CD4-positive, alpha-beta T cell treated with Interleukin-1 beta for 1 hour (primary cell): ENCODE results near the gene ZNF513.
"Not testable (repeated sequence)": the region's sequence is repeated elsewhere in the genome, so short reads cannot be mapped to it uniquely, and the experiment has no call there.

Experiments
- DNase-seq, 2 donors: peaks; one replicate each; pipeline ENCODE4 v3.0.0-alpha.2; 2020 to 2022

The ZNF513 gene

DNA sequence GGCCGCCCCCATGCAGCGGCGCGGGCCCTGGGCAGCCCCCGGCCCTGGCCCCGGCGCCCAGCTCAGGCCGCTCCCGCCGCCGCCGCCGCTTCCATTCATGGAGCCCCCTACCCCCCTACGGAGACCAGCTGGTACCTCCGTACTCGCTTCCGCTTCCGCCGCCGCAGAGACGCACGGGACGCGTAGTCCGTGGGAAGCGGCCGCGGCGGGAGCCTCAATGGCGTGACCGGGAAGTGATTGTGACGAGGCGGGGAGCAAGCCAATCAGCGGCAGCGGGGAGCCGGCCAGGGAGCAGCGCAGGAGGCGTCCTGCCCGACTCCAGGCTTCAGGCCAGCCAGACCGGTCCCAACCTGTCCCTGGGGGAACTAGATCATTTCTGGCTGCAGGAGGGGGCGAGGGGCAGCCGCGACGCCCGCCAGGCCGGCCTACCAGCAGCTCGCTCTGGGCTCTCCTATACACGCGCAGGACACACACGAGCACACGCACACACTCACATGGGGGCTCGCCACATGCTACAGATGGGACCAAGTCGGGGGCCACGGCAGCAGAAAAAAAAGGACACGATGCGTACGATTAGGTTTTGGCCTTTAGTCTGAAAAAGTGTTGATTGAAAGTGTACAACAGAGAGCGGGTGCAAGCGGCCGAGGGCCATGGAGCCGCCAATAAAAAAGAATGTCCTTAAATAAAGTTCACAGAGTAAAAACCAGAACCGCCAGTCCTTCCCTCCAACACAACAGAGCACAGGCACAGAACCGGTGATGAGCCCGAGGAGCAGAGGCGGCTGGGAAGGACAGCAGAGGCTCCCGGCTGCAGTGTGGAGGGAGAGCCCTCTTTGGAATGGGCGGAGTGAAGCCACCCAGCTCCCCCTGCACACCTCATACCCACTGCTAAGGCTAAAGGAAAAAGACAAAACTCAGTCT is at the start of gene ZNF513:
Gene ZNF513, minus strand, starts transcription at position 109 of the 920 bp plus-strand sequence. CDS start 208 bp downstream, outside the sequence.
- peak; percentile 90 to 91 for DNase-seq

DNA sequence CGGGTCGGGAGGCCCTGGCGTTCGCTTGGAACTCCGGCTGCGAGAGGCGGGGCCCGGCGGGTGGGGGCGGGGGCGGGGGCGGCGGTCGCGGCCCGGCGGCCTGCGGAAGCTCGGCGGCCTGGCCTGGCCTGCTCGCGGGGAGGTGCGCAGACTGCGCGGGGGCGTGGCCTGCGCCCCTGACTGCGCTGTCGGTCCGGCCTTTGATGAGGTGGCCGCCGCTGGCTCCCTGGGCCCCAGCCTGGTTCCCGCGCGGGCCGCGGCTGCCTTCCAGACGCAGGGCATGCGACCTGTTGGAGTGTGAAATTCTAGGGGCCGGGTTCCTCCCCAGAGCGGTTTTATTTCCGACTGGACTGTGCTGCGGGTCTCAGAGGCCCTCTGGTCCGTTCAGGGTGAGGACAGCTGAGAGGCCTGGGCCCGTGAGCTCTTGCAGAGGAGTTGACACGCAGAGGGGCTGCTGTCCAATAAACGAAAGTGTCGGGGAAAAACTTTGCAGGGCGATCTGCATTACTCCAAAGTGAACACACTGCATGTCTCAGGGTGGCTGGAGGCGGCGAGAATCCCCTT is 48.5 kb upstream of the ZNF513 start:
- DNase-seq: peak; percentile 80 to 84

DNA sequence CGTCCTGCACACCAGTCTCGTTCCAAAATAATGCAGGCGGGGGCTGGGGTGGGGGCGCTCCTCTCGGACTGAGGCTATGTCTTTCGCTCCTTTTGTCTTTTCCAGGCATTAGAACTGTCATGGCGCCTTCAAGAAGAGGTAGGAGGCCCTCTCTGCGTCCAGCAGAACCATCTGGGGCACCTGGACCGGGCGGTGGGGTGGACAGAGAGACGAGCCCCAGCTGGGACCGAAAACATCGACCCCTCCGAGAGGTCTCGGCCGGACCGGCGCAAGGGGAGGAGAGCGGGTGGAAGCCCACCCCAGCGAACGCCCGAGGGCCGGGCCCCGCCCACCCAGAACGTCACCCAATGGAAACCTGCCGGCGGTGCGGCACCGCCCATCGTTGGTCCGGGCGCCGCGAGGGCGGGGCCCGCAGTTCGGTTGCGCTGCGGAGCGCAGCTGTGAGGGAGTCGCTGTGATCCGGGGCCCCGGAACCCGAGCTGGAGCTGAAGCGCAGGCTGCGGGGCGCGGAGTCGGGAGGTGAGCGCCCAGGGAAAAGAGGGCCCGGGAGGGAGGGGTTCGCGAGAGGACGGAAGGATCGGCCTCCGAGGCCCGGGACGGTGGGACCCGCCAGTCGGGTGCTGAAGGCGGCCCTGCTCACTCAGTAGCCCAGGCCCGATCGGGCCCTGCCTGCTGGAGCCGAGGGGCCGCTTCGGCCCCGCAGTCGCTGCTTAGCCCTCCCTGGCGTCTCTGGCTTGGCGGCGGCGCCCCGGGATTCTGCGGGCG is 47.9 kb upstream of the ZNF513 start, which contains the start of gene NRBP1:
Gene NRBP1, plus strand, starts transcription at position 419 of the 765 bp plus-strand sequence. CDS start 4,643 bp downstream, outside the sequence.
- peak; percentile 86 to 90 for DNase-seq

DNA sequence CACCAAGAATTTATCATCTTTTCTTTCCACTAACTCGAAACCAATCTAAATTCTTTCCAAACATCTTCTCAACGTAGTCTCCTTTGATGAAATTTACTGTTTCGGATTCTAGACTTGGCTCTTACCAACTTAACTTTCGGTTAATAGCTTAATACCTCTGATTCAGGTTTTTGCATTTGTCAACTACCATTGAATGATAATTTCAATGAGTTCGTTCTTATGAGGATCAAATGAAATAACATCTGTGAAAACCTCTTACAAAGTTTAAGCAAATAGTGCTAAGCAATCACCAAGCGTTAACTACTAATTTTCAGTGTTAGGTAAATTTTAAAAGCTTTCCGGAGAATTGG is 47.3 kb upstream of the ZNF513 start:
- DNase-seq: no peak

DNA sequence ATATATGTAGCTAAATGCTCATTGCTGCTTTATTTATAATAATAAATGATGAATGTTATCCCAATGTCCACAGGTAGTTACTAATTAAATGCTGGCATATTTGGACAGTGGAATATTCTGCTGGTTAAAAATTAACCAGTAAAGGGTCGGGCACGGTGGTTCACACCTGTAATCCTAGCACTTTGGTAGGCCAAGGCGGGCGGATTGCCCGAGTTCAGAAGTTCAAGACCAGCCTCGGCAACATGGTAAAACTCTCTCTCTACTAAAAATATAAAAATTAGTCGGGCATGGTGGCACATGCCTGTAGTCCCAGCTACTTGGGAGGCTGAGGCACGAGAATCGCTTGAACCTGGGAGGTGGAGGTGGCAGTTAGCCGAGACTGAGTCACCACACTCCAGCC is 44.5 kb upstream of the ZNF513 start:
- not testable (repeated sequence) for DNase-seq

GRCh38 chr2:27422958-27423357 is 42.4 kb upstream of the ZNF513 start:
- DNase-seq: no peak

DNA sequence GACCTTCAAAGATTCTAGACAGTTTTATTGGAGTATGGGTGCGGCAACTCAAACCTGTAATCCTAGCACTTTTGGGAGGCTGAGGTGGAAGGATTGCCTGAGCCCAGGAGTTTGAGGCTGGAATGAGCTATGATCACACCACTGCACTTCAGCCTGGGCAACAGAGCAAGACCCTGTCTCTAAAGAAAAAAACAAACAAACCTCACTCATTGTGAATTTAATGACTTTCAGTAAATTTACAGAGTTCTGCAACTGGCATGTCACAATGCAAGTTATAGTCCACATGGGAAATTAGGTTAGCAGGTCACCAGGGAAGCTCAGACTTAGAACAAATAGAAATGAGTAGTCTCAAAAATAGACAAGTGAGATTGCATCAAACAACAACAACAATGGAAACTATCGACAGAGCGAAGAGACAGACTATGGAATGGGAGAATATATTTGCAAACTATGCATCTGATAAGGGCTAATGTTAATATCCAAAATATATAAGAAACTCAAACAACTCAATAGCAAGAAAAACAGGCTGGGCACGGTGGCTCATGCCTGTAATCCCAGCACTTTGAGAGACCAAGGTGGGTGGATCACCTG is 41.2 kb upstream of the ZNF513 start:
- DNase-seq: no peak

DNA sequence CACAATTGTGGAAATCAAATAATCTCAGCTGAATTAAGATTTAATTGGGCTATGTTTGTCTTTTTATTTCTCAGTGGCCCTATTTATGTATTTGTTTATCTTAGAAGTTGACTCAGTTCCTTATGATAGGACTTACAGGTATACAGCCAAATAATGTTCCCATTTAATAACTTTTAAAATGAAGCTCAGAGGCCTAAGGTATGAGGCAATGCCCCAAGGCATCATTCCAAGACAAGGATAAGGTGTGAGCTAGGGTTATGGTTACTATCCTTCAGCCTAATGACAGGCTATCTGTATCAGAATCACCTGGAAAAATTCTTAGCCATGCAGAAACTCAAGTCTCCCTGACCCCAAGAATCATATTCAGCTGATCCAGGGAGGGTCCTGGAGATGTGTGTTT is 40.5 kb upstream of the ZNF513 start:
- DNase-seq: no peak

DNA sequence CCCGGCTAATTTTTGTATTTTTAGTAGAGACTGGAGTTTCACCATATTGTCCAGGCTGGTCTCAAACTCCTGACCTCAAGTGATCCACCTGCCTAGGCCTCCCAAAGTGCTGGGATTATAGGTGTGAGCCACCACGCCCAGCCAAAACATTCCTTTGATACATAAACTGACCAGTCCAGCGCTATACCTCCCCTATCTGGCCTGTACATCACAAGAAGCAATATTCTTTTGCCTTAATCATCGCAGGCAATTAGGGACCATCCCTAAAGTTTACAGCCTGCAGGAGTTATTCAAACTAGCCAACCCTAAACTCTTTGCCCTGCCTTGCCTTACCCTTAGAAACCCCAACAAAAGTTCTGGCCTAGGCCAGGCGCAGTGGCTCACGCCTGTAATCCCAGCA is 35.6 kb upstream of the ZNF513 start:
- no peak for DNase-seq

DNA sequence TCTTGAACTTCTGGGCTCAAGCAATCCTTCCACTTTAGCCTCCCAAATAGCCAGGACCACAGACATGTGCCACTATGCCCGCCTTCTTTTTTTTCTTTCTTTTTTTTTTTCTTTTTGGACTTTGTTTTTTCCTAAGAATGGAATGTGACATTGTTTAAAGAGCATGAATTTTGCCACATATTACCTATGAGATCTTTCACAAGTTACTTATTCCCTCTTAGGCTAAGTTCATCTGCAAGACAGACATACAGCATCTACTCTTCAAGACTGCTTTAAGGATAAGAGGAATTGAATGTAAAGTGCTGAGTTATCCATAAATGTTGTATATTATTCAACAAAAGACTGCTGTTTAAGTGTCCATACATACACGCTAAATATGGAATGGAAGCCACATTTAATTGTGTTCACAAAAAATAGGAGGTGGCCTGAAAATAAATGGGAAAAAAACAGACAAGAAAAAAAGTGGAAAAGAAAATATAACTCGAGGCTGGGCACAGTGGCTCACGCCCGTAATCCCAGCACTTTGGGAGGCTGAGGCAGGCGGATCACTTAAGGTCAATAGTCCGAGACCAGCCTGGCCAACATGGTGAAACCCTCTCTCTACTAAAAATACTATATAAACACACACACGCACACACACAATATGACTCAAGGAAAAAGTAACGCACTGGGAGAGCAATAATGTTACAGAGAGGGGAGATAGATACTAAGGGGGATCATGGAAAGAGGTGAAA is 32.1 kb upstream of the ZNF513 start:
- DNase-seq: no peak

GRCh38 chr2:27409321-27410073 is 29.0 kb upstream of the ZNF513 start, which contains the start of gene PPM1G:
TSS of gene PPM1G (minus strand) at chr2:27409591. CDS start at chr2:27409422, 169 bp downstream.
- peak; percentile 95 for DNase-seq

DNA sequence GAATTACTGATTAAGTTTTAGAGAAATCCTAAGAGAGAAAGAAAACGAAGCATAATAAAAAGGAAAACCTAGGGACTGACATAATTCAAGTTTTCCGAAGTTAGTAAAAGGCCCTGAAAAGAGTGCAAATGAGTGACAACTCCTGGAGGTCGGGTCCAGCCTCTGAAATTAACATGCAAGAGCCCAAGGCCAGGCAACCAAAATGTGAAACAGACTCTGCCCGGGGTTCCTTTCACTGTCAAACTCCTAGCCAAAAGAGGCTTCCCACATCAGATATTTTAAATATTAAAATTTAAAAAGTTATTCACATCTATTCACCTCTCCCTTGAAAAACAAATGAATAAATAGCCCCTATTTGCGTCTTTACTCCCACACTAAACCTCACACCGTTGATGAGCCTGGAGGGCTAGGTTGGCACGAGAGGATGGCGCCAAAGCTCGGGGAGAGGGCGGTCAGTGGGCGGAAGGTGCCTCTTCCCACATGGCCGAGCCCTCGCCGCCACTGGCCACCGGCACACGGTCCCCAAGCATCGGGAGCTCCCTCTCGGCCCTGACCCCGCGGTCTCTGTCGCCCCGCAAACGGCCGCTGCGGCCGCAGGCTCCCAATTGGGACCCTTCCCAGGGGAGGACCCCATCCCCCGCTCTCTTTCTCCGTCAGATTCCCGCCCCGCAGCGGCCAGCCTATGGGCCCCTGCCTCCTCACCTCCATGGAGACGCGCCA is 28.2 kb upstream of the ZNF513 start:
- no peak for DNase-seq

DNA sequence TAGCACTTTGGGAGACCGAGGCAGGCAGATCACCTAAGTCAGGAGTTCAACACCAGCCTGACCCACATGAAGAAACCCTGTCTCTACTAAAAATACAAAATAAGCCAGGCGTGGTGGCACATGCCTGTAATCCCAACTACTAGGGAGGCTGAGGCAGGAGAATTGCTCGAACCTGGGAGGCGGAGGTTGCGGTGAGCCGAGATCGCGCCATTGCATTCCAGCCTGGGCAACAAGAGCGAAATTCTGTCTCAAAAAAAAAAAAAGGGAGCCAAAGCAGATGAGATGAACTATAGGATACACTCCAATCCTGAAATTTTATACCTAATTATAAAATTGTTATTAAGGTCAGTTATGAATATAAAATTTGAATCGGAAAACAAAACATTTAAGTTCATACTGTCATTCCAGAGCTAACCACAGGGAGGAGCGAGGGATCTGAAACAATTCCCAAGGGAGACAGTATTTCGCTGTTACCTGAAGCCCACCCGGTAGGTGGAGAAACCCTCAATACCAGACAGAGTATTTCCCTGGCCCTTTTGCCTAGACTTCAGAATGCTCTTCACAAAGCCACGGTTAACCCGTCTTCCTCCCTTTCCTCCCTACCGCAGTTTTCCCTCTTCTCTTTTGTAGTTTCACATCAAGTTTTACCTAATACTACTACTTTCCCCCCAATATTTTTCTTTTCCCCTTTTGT is 27.4 kb upstream of the ZNF513 start:
- DNase-seq: no peak

GRCh38 chr2:27400348-27401135 is 20.0 kb upstream of the ZNF513 start:
- DNase-seq: no peak

- no peak for DNase-seq
Measured at GRCh38 chr2:27398962-27399361, 18.4 kb upstream of the ZNF513 start.

- DNase-seq: no peak
Measured at GRCh38 chr2:27393225-27393624, 12.7 kb upstream of the ZNF513 start.

GRCh38 chr2:27390822-27391679 is 10.5 kb upstream of the ZNF513 start:
- peak in 1 of 2 donors; percentile 67 for DNase-seq

- DNase-seq: no peak
Measured at GRCh38 chr2:27381577-27382181, 1.1 kb upstream of the ZNF513 start.
